22Rv1 (cell line): ENCODE data around the gene DNA2.

ENCODE experiments used
- H3K27ac ChIP-seq: fragments of 450-650 bp; 2 replicates; pipeline ENCODE4 v1.5.1; 2017
- ZFX ChIP-seq: fragments of 450-650 bp; IDR thresholded peaks from 2 replicates; pipeline ENCODE4 v1.6.1; 2017; ENCODE audit warnings: antibody characterized with exemption, borderline replicate concordance
- TF ChIP-seq, protein P1 (sequence below): fragments of 450-650 bp; IDR thresholded peaks from 2 replicates; pipeline ENCODE4 v1.5.1; 2017; ENCODE audit warnings: mild to moderate bottlenecking

Gene DNA2

DNA sequence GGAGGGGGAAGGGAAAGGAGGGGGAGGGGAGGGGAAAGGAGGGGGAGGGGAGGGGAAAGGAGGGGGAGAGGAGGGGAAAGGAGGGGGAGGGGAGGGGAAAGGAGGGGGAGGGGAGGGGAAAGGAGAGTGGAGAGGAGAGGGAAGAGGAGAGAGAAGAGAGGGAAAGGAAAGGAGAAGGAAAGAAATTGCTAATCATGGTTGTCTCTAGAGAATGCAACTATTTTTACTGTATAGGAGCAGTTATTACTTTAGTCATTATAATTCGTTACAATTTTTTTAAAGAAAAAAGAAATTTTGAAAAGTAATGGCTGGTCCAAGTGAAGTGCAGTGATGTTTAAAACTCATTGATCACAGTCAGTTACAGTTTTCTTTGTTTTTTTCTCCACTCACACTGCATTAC, 31.1 kb upstream of the DNA2 start:
- TF ChIP-seq ZFX = no peak
- TF ChIP-seq, protein P1, sequence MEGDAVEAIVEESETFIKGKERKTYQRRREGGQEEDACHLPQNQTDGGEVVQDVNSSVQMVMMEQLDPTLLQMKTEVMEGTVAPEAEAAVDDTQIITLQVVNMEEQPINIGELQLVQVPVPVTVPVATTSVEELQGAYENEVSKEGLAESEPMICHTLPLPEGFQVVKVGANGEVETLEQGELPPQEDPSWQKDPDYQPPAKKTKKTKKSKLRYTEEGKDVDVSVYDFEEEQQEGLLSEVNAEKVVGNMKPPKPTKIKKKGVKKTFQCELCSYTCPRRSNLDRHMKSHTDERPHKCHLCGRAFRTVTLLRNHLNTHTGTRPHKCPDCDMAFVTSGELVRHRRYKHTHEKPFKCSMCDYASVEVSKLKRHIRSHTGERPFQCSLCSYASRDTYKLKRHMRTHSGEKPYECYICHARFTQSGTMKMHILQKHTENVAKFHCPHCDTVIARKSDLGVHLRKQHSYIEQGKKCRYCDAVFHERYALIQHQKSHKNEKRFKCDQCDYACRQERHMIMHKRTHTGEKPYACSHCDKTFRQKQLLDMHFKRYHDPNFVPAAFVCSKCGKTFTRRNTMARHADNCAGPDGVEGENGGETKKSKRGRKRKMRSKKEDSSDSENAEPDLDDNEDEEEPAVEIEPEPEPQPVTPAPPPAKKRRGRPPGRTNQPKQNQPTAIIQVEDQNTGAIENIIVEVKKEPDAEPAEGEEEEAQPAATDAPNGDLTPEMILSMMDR = no peak
- no peak overlapping the region for H3K27ac ChIP-seq

DNA sequence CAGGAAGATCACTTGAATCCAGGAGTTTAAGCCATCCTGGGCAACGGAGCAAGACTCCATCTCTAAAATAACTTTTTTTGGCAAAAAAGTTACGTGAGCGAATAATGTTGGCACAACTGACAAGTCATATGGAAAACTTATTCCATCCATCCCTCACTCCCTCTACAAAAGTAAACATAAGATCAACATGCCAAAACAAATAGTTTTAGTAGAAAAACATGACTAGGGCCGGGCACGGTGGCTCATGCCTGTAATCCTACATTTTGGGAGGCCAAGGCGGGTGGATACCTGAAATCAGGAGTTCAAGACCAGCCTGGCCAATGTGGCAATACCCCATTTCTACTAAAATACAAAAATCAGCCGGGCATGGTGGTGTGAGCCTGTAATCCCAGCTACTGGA, 29.9 kb upstream of the DNA2 start:
- H3K27ac ChIP-seq = peak overlapping the region; percentile 58
- TF ChIP-seq, protein P1 = peak; percentile 5; the same call in 1 of the 2 replicates
- TF ChIP-seq ZFX = no peak

DNA sequence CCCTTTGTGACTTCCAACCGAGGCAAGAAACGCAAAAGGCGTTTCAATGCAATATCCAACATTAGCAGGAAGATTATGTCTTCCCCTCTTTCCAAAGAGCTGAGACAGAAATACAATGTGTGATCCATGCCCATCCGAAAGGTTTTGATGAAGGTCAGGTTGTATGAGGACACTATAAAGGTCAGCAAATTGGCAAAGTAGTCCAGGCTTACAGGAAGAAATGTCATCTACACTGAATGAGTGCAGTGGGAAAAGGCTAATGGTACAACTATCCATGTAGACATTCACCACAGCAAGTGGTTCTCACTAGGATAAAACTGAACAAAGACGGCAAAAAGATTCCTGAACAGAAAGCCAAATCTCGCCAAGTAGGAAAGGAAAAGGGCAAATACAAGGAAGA, 27.8 kb upstream of the DNA2 start:
- H3K27ac ChIP-seq = no peak overlapping the region
- no peak for TF ChIP-seq ZFX
- TF ChIP-seq, protein P1 = no peak

DNA sequence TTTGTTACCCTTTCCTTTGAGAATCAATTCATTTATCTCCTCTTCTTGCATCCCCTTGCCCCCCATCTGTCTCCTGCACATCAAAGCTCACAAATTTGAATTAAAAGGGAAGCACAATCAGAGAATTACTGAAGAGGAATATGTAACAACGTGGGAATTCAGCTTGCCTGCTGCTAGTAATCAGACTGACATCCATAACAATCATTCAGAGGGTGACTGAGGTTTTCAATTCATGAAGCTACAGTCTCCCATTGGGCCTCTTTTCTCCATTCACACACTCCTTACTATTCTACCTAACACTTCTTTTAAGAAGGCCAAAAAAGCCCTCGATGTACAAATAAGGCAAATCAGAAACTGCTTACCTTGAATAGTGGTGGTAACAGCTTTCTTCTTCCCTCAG, 24.3 kb upstream of the DNA2 start:
- H3K27ac ChIP-seq = no peak overlapping the region
- TF ChIP-seq ZFX = no peak
- TF ChIP-seq, protein P1 = no peak

DNA sequence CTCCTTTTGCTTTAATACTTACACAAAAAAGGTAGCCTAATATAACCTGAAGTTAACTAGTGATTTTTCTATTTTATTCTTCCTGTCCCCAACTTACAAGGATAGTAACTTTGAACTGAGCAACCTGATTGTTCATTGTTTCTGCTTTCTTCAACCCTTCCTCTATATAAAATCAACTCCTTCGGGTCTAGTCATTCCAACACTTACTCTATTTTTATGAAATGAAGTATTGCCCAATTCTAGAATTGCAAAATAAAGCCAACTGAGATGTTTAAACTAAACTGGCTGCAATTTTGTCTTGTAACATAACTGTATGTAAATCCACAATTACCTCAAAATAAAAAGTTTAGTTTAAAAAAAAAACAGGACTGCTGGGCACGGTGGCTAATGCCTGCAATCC, 20.3 kb upstream of the DNA2 start:
- TF ChIP-seq, protein P1 = no peak
- TF ChIP-seq ZFX = no peak
- H3K27ac ChIP-seq = no peak overlapping the region

DNA sequence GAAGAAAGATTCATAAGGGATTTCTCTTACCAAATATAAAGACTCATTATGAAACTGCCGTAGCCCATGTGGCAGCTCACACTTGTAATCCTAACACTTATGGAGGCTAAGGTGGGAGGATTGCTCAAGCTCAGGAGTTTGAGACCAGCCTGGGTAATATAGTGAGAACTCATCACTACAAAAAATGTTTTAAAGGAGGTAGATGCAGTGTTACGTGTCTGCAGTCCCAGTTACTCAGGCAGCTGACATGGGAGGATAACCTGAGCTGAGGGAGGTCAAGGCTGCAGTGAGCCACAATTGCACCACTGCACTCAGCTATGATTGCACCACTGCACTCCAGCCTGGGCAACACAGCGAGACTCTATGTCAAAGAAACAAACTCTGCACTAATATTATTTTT, 18.1 kb upstream of the DNA2 start:
- TF ChIP-seq, protein P1 = no peak
- no peak for TF ChIP-seq ZFX
- no peak overlapping the region for H3K27ac ChIP-seq

DNA sequence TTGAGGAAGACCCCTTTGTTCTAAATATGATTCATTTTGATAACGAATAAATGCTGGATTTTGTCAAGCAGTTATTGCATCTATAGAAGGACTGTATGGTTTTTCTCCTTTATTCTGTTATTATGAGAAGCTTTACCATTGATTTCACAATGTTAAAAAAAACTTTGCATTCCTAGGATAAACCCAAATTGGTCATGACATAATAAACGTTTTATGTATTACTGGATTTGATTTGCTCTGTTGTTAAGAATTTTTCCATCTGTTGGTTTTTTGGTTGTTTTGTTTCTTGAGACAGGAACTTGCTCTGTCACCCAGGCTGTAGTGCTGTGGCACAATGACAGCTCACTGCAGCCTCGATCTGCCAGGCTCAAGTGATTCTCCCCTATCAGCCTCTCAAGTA, 2.2 kb upstream of the DNA2 start:
- TF ChIP-seq ZFX = no peak
- TF ChIP-seq, protein P1 = no peak
- H3K27ac ChIP-seq = peak overlapping the region; percentile 13; the same call in 1 of the 2 replicates
